Amniotic stem cell (primary cell): ENCODE measurements around the gene SDHB.

Experiments used
- DNase-seq: peaks from one replicate; lab custom pipeline; 2025; lab: John Stamatoyannopoulos, UW

The SDHB gene

DNA sequence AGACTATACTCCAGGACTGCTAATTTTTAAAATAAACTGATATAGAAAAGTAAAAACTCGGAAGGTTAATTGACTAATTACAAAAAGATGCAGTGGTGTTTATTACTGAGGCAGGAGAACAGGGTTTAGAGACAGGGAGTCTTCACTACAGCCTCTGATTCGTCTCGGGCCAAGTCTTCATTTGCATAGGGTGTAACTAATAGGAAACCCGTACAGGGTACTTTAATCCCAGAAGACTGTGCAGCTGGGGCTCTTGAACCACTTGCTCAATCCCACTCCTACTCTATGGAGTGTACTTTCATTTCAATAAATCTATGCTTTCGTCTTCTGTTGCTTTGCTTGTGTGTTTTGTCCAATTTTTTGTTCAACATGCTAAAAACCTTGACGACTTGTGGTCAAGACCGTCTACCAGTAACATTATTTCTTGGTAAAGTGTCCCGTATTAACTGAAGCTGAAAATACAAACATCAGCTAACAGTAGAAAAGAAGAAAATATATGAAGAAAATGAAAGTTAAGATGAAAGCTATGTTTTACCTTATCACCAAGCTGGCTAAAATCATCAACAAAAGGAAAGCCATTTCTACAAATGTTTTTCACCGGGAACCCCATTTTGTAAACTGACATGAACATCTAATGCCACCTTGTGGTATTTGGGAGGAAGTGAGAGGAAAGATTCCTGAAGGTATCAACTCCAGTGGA is 8.0 kb downstream of the SDHB start:
- DNase-seq: peak; percentile 40

DNA sequence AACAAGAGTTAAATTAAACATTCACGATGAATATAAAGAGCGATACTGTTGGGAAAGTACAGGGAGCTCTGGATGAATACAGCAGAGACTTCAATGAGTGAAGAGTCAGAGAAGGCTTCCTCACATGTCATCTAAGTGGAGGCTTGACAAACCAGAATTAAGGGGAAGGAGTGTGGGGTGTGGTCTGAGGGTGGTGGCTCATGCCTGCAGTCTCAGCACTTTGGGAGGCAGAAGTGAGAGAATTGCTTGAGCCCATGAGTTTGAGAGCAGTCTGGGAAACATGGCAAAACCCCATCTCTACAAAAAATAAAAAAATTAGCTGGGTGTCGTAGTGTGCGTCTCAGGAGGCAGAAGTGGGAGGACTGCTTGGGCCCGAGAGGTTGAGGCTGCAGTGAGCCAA is 8.7 kb downstream of the SDHB start:
- no peak for DNase-seq

DNA sequence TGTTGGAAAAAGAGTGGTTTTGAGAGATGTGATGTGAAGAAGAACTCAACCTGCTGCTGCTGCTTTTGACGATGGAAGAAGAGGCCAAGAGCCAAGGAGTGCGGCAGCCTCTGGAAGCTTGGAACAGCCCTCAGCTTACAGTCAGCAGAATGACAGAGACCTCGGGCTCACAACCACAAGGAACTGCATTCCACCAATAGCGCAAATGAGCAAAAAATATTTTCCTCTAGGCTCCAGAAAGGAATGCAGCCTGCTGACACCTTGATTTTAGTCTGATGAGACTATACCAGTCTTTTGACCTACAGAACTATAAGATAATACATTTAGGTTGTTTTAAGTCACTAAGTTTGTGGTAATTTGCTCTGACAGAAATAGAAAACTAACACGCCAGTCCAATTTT is 10.2 kb downstream of the SDHB start:
- no peak for DNase-seq

DNA sequence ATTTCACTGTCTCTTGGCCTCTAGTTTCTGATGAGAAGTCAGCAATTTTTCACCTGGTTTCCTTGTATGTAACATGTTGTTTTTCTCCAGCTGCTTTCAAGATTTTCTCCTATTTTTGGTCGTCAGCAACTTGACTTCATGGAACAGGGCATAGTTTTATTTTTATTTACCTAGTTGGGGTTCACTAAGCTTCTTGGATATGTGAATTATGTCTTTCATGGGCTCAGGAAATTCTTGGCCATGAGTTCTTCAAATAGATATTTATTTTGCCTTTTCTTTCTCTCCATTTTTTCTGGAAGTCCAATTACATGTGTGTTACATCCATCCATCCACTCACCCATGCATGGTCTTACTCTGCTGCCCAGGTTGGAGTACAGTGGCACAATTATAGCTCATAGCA is 13.7 kb downstream of the SDHB start:
- DNase-seq: no peak

DNA sequence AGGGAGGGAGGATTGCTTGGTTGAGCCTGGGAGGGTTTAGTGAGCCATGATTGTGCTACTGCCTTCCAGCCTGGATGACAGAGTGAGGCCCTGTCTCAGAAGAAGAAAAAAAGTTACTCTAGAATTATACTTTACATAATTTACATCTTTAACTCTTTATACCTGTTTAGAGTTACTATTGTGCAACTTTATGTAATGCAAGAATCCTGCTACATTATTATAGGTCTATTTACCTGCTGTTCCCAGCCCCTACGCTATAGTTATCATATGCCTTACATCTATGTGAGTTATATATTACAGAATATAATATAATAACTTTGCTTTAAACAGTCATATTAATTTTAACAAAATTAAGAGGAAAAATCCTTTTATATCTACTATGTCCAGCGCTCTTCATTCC is 14.3 kb downstream of the SDHB start:
- DNase-seq: no peak

DNA sequence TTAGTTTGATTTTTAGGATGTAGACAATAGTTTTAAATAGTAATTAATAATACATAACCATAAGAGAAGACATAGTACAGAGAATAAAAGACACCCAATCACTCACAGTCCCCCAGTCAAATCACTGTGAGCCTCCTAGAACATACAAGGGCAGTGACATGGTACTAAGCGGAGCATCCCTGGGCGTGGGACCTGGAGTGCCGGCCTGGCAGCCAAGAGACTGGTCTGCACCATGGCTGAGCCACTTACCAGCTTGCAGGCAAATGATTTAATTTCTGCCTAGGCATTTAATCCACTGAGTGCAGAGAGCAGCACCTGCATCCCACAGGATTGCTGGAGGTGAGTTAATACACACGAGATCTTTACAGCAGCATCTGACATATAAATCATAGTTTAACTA is 20.4 kb downstream of the SDHB start:
- no peak for DNase-seq

DNA sequence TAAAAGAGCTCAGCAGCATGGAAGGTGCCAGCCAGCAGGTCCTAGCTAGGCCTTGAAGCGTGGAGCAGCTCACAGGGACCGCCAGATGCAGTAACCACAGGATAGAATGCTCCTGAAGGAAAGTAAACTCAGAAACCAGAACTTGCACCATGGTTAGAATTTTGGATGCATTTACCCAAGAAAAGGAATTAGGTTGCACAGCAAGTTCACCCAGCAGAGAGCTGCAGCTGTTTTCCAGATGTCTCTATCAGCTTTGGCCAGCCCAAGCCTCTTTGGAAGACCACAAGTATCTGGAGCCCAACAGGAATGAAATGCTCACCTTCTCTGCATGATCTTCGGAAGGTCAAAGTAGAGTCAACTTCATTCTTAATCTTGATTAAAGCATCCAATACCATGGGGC is 21.1 kb downstream of the SDHB start:
- no peak for DNase-seq

DNA sequence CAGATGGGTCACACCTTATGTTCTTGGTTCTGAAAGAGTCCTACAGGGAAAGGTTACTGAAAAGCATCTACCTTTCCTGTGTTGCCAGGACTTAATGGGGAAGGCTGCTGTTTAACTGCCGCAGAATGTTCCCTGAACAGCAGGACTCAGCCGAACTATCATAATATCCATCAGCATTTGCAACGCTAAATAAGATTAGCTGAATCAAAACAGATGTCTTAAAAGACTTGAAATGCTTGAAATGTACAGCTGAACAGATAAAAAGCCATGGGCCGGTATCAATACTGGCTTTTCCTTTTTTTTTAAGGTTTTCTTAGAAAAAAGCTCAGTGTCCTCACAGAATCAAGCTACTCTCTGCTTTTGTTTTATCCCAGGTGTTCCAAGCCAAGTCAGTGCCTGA is 22.4 kb downstream of the SDHB start:
- no peak for DNase-seq

DNA sequence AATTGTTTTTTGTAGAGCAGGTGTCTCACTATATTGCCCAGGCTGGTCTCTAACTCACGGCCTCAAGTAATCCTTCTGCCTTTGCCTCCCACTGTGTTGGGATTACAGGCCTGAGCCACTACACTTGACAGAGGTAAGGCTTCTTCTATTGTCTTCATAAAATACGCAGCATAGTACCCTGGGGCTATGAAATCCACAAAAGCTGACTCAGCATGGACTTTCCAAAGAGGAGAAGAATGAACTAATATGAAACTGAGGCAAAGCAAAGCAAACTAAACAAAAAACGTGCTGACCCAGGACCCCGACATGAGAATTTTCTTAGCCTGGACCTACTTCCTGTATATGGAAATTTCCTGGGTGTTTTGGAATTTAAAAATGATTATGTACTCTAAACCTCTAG is 23.6 kb downstream of the SDHB start:
- DNase-seq: no peak

DNA sequence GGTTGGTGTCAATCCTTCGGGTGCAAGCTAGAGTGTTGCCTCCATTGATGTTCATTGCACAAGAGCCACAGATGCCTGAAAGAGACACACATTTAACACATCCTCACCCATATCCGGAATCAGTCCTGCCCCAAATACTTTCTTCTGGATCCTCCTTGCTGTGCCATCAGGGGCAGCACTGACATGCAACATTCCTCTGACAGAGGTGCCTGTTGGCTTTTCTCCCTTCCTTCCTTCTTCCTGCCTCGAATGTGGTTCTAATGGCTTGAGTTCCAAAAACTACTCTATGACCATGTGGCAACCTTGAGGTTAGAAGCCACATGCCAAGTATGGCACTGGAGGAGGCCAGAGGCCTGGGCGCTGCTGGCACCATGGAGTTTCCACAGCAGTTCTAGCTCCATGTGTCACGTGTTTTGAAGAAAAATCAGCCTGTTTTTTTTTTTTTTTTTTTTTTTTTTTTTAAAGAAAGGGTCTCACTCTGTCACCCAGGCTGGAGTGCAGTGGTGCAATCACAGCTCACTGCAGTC is 25.1 kb downstream of the SDHB start:
- DNase-seq: no peak

DNA sequence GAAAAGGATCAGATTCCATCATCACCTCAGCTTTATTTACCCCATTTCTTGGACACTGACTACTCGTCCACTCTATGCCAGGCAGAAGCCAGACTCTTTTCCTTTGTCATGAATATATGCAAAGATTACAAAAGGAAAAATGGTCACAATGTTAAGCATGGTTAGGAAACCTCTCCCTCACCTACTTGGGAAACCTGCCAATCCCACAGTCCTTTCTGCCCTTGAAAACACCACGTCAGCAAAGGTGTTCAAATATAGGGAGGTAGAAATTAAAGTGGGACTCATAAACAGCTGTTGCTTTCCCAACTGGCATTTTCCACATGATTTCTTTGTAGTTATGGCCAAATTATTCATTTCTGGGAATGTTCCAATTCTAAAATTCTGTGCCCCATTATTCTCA is 25.9 kb downstream of the SDHB start:
- no peak for DNase-seq

DNA sequence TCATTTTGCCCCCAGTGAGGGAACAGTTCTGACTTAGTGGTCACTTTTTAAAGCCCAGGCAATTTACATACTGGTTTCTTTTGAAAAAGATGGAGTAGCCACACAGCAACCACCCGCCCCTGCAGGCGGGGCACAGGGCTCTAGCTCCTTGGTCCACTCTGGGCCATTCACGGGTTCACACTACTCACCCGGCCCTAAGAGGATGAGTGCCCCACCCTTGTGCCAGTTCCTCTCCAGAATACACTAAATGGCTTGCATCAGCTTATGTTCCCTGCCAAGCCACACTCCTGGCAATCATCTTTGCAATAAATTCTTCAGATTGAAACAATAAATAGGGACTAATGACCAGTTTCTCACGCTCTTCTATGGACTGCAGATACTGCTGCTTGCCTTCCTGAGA is 26.4 kb downstream of the SDHB start:
- no peak for DNase-seq

DNA sequence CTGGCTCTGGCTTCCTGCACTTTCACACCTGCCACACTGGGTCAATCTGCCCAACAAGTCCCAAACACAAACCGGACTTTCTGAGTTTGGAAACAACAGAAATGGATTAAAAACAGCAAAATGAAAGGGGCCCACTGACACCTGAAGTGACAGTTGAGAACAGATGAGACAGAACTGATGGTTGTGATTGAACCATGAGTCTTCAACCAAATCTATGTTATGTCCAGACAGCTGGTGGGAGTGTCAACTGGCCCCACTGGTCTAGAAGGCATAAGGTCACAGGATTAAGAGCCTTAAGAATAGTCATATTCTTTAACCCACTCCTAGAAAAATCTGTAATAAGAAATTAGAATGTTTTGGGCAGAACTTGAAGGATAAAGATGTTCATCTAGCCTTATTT is 29.1 kb downstream of the SDHB start:
- no peak for DNase-seq

DNA sequence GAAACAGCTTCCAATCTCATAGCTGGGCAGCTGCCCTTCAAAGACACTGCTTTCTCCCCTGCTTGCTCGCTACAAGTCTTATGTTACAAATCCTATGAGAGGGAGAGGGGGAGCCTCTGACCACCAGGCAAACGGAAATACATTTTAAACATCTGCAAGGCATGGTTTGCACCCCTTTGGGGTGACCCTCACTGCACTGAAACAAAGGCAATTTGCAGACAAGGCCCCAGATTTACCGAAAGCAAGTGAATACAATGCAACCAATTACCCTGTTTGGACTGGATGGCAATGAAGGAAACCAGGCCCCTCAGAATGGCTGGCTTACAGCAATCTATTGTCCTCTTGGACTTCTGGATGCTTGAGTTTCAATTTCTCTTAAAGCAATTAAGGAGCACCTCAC is 30.3 kb downstream of the SDHB start:
- no peak for DNase-seq

DNA sequence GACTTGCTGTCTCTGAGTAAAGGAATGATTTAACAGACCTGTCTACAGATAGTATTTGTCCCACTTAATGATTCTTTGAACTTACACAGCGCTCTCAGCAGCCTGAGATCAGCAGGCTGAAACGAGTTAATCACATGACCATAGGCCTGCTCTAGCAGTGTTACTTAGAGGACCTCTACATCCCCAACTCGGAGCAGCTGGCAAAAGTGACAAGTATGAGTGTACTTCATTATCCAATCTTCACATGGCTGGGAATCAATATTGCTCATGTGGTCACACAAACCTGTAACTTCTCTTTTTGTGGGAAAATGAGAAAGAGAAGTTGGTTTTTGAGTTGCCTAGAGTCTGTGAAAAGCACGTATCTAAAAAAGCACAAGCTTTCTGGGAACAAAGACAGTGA is 30.7 kb downstream of the SDHB start:
- DNase-seq: no peak

DNA sequence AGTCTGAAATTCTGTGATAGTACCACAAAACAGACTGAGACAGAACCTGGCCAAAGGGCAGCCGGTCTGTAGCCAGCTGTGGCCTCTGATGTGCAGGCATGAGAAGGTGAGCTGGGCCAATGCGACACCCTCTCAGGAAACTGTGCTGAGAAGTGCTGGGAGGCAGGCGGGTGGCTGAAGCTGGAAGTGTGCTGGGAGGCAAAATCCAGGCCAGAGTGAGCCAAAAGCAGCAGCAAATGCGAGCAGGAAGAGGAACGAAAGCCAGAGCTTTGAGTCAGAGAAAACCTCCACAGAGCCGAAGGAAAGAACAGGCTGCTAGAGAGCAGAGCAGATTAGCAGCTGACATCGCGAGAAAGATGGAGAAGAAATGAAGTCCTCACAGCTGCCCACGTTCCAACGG is 31.9 kb downstream of the SDHB start:
- no peak for DNase-seq

DNA sequence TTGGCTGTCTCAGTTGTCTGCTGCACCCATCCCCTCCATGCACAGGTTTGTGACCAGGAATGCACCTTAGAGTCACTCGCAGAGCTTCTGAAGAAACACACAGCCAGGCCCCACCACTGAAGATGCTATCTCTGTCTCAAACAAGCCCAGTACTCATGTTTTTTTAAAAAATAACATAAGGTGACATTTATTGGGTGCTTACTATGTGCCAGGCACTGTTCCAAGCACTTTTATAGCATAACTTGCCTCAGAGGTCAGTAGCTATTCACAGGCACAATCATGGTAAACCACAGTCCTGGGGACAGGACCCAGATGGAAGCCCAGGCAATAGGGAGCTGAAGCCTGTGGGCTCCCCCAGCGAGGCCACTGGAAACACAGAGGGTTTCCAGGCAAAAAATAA is 33.3 kb downstream of the SDHB start:
- DNase-seq: no peak

DNA sequence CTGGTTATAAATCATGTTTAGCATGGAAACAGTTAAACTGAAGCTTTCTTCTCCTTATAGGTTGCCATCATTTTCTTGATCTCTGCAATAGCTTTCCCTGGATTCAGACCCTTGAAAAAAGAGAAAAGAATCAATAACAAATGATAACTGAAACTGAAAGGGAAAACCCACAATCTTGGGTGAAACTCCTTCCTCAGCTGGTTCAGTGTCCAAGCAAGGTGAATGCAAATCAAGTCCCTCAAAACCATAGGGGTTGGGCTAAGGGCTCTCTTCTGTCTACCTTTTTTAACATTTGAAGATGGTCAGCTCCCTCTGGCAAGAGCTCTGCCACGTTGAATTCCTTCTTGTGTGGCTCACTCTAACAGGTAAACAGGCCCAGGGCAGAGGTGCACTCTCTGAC is 35.0 kb downstream of the SDHB start:
- no peak for DNase-seq

DNA sequence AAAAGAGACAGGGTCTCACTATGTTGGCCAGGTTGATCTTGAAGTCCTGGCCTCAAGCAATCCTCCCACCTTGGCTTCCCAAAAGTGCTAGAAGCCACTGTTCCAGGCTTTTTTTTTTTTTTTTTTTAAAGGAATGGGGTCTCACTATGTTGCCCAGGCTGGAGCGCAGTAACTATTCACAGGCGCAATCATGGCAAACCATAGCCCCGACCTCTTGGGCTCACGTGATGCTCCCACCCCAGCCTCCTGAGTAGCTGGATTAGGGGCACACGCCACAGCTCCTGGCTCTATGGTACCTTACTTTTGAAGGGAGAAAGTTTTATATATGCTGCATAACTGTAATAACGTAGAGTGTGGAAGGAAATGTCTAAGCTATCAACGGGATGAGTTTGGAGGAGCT is 36.4 kb downstream of the SDHB start:
- no peak for DNase-seq

DNA sequence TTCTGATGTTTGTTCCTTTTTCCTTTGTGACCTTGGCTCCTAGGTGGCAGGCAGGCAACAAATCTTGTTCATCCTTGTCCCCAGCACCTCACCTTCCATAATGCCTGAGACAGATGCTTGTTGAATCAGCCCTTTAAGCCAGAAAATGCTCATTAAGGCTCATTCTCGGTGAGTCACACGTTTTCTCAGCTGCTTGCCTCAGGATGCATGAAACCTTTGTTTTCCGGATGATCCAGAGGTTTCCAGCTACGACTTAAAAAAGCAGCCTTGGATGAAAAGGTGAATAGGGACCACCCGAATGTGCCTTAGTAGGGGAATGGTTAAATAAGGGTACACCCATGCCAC is 37.5 kb downstream of the SDHB start:
- DNase-seq: no peak

DNA sequence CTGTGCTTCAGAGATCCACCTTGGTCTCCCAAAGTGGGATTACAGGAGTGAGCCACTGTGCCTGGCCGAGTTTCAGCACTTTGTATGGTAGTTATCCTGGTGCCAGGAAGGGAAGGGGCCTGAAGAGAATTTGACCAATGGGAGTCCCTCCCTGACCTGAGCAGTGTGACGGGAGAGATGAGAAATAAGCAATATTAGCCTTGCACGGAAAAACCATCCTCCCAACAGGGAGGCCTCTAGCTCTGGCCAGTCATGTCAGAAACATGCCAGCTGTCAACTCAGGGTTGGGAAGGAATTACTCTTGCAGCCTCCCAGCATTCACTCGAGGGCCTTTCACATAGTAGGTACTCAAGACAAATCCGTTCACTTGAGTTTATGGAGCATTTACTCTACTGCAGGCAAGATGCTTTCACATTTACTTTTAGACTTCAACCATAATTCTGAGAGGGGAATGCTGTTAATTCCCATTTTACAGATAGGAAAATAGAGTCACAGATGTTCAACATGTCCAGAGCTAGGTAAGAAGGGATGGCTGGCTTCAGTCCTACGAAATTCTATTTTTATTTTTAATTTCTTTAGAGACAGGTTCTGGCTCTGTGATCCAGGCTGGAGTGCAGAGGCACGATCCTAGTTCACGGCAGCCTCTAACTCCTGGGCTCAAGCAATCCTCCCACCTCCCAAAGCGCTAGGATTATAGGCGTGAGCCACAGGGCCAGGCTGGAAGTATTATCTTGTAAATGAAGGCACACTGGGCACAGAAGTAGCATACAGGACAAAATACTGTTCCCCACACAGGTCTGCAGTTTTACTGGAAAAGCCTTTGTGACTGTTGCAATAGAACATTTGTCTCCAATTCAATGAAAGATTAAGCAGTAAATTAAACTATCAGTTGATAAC is 38.9 kb downstream of the SDHB start:
- no peak for DNase-seq

DNA sequence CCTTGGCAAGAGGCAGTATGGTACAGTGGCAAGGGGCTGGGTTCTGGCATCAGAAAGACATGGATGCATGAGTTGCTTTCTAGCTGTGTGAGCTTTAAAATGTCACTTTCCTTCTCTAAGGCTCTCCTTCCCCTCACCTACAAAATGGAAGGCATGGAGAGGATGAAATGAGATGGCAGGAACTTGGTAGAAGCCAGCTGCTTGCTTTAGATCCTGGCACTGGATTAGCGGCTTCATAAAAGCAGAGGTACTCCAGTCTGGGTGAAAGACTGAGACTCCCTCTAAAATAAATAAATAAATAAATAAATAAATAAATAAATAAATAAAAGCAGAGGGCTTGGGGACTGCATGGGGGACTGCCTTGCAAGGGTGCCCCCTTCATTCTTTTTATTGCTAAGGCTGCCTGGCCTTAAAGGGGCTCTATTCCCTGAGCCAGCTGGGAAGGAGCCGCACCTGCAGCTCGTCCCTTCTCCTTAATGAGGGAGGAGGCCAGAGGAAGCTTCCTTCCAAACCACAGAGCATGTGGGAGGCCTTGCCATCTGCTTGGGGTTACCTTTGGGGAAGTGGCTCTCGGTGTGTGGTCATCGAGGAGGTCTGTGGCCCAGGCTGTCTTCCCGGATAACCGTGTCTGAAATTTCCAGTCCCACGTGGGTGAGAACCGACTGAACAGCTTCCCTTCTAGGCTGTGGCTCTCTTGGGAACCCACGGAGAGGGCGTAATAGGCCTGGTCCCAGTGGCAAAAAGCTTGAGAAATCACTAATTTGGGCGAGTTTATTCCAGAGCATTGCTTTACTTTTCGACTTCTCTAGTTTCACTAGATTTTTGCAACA is 40.1 kb downstream of the SDHB start:
- DNase-seq: no peak
